Kidney epithelial cell (primary cell): ENCODE measurements around the gene PAPPA2. TPM values are rescaled to one million over a fixed set of nuclear protein-coding genes. Genes with fewer than 3 reads are reported as not detected.

Experiments
- DNase-seq: peaks from one replicate; pipeline ENCODE4 v3.0.0-alpha.2; 2010; ENCODE audit warnings: low read depth
- H3K27me3 ChIP-seq: 2 replicates; pipeline ENCODE4 v1.6.0; 2011; ENCODE audit warnings: low read length; ENCODE audit not compliant: control insufficient read depth, insufficient read depth
- H3K36me3 ChIP-seq: 2 replicates; pipeline ENCODE4 v1.5.1; 2011; ENCODE audit warnings: low read length; ENCODE audit not compliant: control insufficient read depth, insufficient read depth
- H3K4me3 ChIP-seq: 2 replicates; pipeline ENCODE4 v1.5.1; 2011; ENCODE audit warnings: low read depth, mild to moderate bottlenecking, control low read depth, low read length
- CTCF ChIP-seq: IDR thresholded peaks from 2 replicates; pipeline ENCODE4 v1.5.1; 2011; ENCODE audit warnings: mild to moderate bottlenecking, moderate library complexity, low read length, control low read depth, inconsistent platforms; ENCODE audit not compliant: insufficient read depth, poor library complexity, severe bottlenecking
- total RNA-seq: library from RNA; depleted of rRNA; stranded (reverse); fragments of >200 nt; gene quantifications from 2 replicates; pipeline ENCODE4 v1.2.3, GENCODE V29; 2015

PAPPA2 gene
- total RNA-seq, 1 donor from 2014 or later: 6.9 TPM

DNA sequence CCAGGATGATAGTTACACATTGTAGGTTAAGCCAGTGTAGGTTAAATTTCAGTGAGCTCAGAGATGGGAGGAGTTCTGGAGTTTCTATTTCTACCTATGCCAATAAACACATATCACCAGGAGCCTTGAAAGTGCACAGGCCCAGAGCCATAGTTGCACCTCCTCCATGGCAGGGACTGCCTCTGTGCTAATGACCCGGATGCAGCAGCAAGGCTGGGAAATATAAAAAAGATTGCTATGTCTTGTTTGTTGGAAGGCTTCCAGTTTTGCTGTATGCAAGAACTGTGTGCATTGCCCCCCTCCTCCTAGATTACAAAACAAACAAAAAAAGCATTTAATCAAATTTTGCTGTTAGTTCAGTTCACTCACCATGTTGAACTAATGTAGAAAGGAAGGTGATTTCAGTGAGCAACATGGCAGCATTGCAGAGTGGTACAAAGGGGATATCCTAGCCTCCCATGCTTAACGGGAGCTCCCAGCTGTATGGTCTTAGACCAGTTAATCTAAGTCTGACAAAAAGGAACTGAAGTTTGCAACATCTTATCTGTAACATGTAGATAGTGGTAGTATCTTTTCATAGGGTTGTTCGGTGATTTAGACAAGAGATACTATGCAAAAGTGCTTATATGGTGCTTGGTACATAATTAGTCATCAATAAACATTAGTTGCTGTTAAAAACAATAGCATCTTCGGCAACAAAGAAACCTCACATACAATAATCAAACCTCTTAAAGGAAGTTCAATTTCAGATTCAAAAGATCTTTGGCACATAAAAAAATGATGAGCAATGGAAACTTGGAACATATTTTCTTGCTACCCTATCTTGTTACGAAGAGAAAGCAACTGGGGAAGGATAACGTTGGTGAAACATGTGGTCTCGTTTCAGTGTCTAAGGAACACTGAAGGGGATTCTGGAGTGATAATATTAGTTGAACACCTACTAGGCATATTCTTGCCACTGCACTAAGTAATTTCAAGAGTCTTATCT is 392.1 kb downstream of the PAPPA2 start:
- no peaks in the 10 kb centered on the region for H3K36me3 ChIP-seq
- no peaks in the 10 kb centered on the region for H3K27me3 ChIP-seq
- no peak for DNase-seq
- TF ChIP-seq CTCF: no peak
- H3K4me3 ChIP-seq: no peak overlapping the region

GRCh38 chr1:176857632-176858031 is 394.7 kb downstream of the PAPPA2 start:
- no peaks in the 10 kb centered on the region for H3K27me3 ChIP-seq
- no peak for TF ChIP-seq CTCF
- DNase-seq: no peak
- H3K36me3 ChIP-seq: no peaks in the 10 kb centered on the region
- H3K4me3 ChIP-seq: no peak overlapping the region

DNA sequence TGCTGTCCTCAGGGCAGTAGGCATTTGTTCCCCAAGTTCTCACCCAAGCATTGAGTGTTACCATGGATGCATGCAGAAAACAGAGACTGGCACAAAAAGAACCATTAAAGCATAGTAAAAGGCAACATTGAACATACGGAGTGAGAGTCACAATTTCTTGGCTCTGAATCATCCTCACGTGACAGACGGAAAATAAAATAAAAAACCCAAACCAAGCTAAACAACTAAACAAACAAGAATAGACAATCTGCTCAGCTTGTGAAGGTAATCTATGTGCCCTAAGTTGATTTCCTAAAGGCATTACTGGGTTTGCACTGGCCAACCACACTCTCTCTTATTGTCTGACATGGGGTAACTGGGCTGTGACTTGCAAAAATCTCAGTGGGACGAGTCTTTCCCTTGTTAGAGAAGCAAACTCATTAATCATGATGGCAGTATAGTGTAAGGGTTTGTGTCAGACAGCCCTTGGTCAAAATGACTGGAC is 395.5 kb downstream of the PAPPA2 start:
- H3K36me3 ChIP-seq: no peaks in the 10 kb centered on the region
- TF ChIP-seq CTCF: no peak
- no peak overlapping the region for H3K4me3 ChIP-seq
- no peaks in the 10 kb centered on the region for H3K27me3 ChIP-seq
- DNase-seq: no peak

- no peak overlapping the region for H3K4me3 ChIP-seq
- TF ChIP-seq CTCF: no peak
- DNase-seq: no peak
- H3K27me3 ChIP-seq: no peaks in the 10 kb centered on the region
- no peaks in the 10 kb centered on the region for H3K36me3 ChIP-seq
These were observed 400.6 kb downstream of the PAPPA2 start for GRCh38 chr1:176863613-176864012.

DNA sequence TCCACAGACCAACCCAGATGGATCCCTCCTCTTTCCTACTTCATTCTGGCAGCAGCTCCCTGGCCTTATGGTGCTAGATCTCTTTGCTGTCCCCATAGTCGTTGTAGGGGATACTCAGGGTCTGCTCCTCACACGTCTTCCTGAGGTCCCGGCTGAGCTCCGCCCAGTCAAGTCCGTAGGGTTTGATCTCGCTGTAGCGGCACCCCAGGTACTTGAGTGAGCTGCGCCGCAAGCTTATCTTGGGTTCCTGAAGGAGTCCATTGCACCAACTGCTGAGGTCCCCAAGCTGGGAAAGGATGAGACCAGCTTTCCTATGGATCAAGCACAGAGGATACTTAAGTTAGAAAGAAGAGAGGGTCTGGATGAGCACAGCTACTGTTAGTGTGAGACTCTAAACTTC is 401.2 kb downstream of the PAPPA2 start:
- Histone ChIP-seq H3K27me3 (no peaks in the 10 kb centered on the region), H3K4me3 (no peak overlapping the region), H3K36me3 (no peaks in the 10 kb centered on the region)
- no peak for DNase-seq
- TF ChIP-seq CTCF: no peak
